HFFc6 (cell line): ENCODE measurements around the gene STIM2. TPM values are rescaled to one million over a fixed set of nuclear protein-coding genes. Genes with fewer than 3 reads are reported as not detected.

ENCODE experiments used
- DNase-seq: peaks from one replicate; pipeline ENCODE4 v3.0.0-alpha.2; 2018
- H3K27ac Mint-ChIP-seq: 2 replicates; pipeline ENCODE4 v1.8.0; 2020; ENCODE audit warnings: mild to moderate bottlenecking, mixed read lengths
- H3K27me3 Mint-ChIP-seq: 2 replicates; pipeline ENCODE4 v1.8.0; 2021; ENCODE audit warnings: mild to moderate bottlenecking, moderate library complexity, mixed read lengths; ENCODE audit not compliant: insufficient read depth
- H3K36me3 Mint-ChIP-seq: 2 replicates; pipeline ENCODE4 v1.8.0; 2021; ENCODE audit warnings: low read depth, mixed read lengths
- H3K4me1 Mint-ChIP-seq: 2 replicates; pipeline ENCODE4 v1.8.0; 2020; ENCODE audit warnings: low read depth, mixed read lengths
- H3K4me3 Mint-ChIP-seq: 2 replicates; pipeline ENCODE4 v1.8.0; 2020; ENCODE audit warnings: mild to moderate bottlenecking, moderate library complexity, mixed read lengths
- H3K9me3 Mint-ChIP-seq: 2 replicates; pipeline ENCODE4 v1.8.0; 2020; ENCODE audit warnings: mild to moderate bottlenecking, mixed read lengths
- CTCF ChIP-seq: fragments of 200-600 bp; sonication (generic); IDR thresholded peaks from 2 replicates; pipeline ENCODE4 v1.5.0; 2021; ENCODE audit warnings: antibody characterized with exemption, mild to moderate bottlenecking
- total RNA-seq, 6 experiments: library from RNA; stranded (reverse); fragmentation: NEBNext Ultra II Directional; extraction: Animal tissue kit (Norgen Biotek cat#: 25700); gene quantifications; 2 replicates in 1 of 6; 3 replicates in 5 of 6; pipeline ENCODE4 v1.2.3, GENCODE V29; 2021

Gene STIM2
- total RNA-seq, 6 experiments from 2014 or later = 13.7 to 17.1 (median 16.0) TPM

DNA sequence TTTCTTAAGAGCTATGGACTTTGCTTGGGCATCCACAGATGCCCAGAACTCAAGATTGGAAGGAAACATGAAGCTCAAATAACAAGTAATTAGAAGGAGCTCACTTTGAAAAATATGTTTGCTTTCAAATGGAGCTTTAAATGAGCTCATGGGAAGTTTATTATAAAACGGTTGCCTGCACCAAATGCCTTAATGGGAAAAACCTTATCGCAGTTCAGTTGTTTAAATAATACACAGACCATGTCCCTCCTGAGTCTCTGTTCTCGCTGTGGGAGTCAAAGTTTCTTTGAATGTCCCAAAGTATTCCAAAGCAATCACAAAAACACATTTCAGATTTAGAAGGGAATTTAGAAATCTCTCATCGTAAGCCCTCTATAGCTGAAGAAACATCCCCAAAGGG is 31.6 kb upstream of the STIM2 start:
- Mint-ChIP-seq H3K9me3 (no peaks in the 10 kb centered on the region), H3K4me1 (no peaks in the 10 kb centered on the region), H3K27ac (no peak overlapping the region), H3K27me3 (peaks cover 5% of the 10 kb centered on the region), H3K4me3 (no peak overlapping the region), H3K36me3 (no peaks in the 10 kb centered on the region)
- DNase-seq = no peak
- TF ChIP-seq CTCF = no peak

- Mint-ChIP-seq H3K36me3 (no peaks in the 10 kb centered on the region), H3K4me3 (no peak overlapping the region), H3K4me1 (no peaks in the 10 kb centered on the region), H3K9me3 (no peaks in the 10 kb centered on the region), H3K27me3 (peaks cover 8% of the 10 kb centered on the region), H3K27ac (no peak overlapping the region)
- no peak for TF ChIP-seq CTCF
- no peak for DNase-seq
Measured at GRCh38 chr4:26830033-26830432, 30.6 kb upstream of the STIM2 start.

DNA sequence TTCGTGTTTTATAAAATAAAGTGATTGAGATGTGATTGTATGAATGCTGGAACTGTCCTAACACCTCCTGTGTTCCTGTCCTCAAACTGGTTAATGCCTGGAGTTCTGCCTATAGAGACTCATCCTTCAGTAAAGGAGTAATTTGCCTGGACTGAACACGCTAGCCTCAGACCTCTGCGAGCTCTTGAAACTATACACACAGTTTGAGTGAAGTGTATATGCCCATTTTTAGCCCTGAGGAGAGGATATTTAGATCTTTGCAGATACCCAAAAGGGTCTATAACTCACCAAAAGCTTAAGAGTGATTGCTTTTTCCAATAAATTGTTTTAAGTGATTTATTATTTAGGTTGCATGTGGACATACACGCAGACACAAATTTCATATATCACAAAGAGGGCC is 29.9 kb upstream of the STIM2 start:
- no peak for DNase-seq
- Mint-ChIP-seq H3K9me3 (no peaks in the 10 kb centered on the region), H3K4me3 (no peak overlapping the region), H3K4me1 (no peaks in the 10 kb centered on the region), H3K27me3 (peaks cover 8% of the 10 kb centered on the region), H3K36me3 (no peaks in the 10 kb centered on the region), H3K27ac (no peak overlapping the region)
- no peak for TF ChIP-seq CTCF

GRCh38 chr4:26836539-26836938 is 24.1 kb upstream of the STIM2 start:
- H3K27ac Mint-ChIP-seq = no peak overlapping the region
- no peak overlapping the region for H3K4me3 Mint-ChIP-seq
- no peak for DNase-seq
- H3K9me3 Mint-ChIP-seq = no peaks in the 10 kb centered on the region
- H3K4me1 Mint-ChIP-seq = peaks cover 20% of the 10 kb centered on the region
- peaks cover 7% of the 10 kb centered on the region for H3K27me3 Mint-ChIP-seq
- H3K36me3 Mint-ChIP-seq = no peaks in the 10 kb centered on the region
- TF ChIP-seq CTCF = no peak

DNA sequence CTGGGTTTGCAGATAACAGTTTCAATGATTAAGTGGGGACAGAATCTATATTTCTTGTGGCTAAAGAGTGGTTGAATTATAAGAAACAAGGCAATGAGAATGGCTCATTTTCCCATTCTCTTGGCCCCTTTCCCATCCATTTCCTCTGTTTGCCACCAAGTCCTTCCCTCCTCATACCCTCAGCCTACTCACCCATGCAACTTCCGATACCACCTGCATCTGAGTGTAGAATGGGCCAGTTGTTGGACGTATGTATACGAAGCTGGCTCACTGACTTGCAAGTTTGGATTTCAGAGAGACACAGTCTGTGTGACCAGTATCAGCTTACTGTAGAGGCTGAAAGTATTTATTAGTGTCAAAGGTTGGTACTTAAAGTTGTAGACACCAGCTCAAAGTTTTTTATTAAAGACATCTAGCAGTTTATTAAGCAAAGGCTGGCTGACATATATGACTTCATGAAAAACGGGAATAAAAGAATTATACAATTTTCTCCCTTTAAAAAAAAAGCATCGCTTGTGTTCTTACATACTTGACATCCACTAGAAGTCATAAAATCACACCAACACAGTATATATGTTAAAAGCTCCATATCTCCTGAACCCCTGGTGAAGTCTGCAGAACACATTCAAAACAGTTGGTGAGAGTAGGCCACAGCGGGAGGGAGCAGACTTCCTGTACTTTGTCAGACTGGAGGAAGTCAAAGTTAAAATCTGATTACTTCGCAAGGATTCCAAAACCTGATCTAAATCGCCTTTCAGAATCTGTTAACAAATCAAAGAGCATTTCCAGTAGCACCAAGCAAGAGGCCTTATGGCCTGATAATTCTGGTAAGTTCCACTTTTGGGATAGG is 22.4 kb upstream of the STIM2 start:
- Mint-ChIP-seq H3K4me1 (peaks cover 20% of the 10 kb centered on the region), H3K36me3 (no peaks in the 10 kb centered on the region), H3K9me3 (no peaks in the 10 kb centered on the region), H3K4me3 (no peak overlapping the region), H3K27ac (no peak overlapping the region), H3K27me3 (peaks cover 10% of the 10 kb centered on the region)
- DNase-seq = no peak
- no peak for TF ChIP-seq CTCF
